HG02571 (cell line): ENCODE data around the gene LSAMP.

Source experiments
- ATAC-seq: cut with Tn5 transposase; IDR thresholded peaks from one replicate; pipeline ENCODE4 v1.9.1; 2021; ENCODE audit warnings: mild to moderate bottlenecking, moderate library complexity; ENCODE audit not compliant: unreplicated experiment

The LSAMP gene

DNA sequence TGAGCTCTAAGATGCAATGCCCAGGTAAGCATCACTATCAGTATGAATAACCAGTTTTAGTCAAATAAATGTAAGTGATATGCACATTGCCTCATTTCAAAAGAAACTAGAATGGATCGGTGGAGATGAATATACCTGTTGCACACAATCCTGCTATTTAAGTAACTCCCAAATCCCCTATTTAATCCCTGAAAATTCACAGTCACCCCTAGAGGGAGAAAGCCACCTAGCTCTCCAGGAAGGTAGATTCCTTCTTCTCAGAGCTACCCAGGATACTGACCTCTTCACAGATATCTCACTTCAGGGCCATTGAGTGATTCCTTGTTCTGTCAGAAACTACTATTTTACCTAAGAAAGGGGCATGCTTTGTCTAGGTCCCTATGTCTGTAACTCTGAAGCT lies 11.7 kb downstream of the LSAMP start:
- ATAC-seq = no peak

DNA sequence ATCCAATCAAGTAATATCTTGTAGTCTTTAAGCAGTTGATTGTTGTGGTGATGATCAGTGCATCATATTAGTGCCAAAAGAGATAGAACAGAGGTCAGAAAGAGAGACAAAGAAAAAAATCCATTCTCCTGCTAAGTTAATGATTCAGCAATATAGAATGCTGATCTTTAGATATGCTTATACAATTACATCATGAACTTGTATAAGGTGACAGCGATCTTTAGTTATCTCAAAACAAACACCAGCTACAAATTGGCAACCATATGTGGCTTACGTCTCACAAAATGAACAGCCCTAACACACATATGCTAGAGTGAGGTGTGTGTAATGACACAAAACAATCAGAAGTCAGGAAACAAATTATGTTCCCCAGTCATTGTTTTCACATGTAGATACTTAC lies 12.5 kb downstream of the LSAMP start:
- ATAC-seq = no peak

DNA sequence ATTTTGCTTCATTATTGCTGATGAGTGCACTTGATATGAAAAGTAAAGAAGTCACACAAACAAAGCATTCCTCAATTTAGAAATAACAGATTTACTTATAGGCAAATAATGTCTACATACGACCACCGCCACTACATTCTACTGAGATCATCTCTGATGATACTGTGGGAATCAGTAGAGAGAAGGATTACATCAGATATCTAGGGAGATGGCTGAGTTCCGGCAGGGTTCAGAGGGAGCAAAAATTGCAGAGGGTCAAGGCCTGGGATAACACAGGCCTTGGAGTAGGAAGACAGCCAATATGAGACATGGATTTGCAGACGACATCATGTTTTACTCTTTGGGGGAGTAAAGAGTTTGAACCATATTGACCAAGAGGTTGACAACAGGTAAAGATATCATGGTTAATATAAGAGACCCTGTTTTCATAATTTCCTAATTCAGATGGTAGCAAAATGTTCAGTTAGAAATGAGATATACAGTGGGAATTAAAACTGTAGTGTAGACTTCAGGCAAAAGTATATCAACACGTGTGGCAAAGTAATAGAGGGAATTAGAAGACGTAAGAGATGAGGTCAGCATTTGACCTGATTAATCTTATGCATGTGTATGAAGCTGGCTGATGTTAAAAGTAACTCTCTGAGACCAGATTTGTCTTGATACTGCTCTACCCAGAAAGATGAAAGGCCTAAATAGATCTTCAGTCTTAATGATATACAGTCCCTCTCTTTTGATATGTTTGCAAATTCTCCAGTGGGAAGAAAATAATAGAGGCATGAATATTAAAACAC lies 15.6 kb downstream of the LSAMP start:
- ATAC-seq = no peak

DNA sequence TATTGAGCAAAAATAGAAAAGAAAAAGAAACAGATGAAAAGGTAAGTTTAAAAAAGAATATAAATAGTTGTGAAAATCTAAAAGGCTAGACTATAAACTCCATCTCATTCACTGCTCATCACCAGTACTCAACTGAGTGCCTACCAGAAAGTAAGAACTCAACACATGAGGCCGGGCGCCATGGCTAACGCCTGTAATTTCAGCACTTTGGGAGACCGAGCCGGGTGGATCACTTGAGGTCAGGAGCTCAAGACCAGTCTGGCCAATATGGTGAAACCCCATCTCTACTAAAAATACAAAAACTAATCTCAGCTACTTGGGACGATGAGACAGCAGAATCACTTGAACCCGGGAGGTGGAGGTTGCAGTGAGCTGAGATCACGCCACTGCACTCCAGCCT lies 19.3 kb downstream of the LSAMP start:
- ATAC-seq = no peak

DNA sequence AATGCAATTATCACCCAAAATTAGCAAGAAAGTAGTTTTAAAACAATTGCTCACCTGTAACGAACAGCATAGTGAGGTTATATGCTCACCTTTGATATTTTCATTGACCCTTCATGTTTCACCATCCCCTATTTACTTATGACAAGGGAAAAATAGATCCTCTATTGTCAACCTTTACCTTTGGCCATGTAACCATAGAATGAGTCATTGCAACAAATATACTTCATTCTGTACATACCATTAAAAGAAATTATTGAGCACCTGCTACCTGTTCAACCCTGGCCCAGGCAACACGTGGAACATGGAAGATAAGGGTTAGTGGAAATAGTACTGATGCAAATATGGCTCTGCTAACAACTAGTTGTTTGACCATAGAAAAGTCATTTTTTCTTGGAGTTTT lies 20.2 kb downstream of the LSAMP start:
- no peak for ATAC-seq

DNA sequence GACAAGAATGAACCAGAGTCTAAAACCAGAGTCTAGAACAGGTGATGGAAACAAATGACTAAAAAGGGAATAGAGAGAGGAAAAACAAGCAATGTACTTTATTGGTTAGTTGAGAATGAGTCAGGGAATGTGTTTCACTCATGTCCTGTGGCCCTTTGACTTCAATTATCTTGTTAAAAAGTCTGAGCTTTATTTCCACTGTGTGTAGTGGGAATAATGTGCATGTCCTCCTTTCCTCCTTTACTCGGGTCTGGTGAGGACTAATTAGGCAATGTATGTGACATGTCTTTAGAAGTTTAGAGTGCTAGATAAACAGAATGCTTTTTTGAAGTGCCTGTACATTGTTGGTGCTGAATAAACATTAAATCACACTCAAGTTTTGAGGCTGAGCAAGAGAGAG lies 21.3 kb downstream of the LSAMP start:
- no peak for ATAC-seq

DNA sequence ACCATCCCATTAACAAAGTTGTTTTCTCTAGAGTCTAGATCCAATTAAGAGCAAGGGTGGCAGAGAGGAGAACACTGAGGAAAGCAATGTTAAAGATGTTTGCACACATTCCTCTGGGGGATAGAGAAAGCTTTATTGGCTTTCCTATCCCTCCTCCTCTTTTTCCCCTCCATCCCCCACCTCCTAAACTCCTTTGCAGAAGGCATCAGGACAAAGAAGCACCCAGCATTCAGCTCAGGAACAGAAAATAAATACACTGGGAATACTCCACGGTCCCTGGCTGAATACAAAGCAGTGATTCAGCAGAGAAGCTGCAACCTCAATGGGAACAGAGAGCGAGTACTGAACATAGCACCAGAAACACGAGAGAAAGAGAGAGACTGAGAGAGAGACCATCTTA lies 21.9 kb downstream of the LSAMP start:
- ATAC-seq = no peak

DNA sequence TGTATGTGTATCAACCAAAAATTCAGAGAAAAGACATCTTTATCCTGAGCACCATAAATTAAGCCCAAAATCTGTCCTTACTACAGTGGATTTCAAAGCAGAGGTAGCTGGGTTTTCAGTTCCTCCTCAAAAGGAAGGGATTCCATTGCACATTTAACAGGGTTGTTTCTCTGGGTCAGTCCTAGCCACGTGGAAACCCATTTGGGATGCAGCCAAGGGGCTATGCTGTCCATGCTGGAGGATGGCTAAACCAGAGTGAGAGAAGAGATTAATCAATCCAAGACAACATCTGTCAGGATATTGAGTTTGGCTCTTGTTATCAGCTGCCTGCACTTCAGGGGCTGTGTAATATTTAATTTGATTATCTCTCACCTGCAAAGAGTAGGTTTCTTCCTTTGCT lies 28.1 kb downstream of the LSAMP start:
- ATAC-seq = no peak

DNA sequence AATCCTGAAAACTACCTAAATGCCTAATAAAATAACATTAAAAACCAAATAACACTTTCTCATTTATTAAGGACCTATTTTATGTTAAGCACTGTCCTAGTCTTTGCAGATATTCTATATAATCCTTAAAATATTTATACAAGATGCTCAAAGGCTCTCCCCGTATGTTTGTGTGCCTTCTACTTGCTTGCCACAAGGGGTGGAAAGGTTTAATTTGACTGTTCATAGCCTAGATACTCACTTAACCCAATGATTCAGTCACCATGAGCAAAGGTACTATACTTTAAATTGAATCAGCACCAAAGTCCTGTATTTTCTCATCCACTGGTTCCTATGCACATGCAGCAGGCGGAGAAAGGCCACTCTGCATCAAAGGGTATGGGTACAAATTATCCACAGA lies 32.0 kb downstream of the LSAMP start:
- no peak for ATAC-seq

DNA sequence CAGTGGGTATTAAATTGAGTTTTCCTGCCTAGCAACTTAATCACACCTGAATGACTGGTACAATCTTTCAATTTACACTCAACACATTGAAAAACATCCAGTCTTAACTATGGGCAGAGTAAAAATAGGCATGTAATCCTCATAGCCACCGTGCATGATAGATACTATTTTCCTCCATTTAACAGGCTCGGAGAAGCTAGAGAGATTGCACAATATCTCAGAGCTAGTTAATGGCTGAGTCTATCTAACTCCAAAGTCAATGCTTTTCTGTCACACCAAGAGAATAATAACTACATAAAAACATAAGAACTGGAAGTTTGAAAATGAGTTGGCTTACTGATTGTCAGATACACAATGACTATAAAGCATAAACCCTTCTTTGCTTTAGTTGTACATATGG lies 36.8 kb downstream of the LSAMP start:
- no peak for ATAC-seq

DNA sequence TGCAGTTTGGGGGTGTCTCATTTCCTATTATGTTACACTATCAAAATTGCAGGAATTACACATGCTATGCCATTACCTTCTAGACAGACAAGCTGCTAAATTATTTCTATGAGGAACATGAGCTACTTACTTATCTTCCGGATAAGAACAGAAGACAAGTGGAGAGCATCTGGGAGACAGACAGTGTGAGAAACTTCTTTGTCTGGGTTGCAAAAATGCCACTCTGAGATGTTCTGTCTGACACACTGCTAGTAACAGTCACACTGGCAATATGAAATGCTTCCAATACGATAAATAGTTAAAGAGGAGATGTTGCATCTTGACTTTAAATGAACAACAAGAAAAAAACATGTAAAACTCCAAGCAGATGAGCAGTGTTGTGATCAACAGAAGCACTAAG lies 40.1 kb downstream of the LSAMP start:
- no peak for ATAC-seq

DNA sequence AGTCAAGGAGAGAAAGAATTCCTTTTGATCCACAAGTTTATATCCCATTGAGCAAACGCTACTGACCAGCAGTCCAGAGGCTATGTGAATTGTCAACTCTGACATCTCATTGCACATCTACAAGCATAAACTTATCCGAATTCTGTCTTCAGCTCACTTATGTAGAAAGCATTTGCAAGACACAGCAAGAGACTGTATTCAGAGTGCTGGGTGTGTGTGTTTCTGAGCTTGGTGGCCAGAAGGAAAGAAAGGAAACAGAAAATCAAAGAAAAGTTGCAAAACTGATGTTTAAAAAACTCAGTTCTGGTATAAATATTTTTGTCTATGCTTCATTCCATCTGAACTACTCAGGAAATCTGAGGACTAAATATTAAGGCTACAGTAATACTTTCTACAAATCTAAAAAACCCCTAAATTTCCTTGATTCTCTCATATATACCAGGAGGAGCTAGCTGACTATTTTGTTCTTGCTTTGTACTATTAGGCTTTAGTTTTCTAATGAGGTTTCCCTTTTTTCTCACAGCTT lies 45.5 kb downstream of the LSAMP start:
- ATAC-seq = no peak

DNA sequence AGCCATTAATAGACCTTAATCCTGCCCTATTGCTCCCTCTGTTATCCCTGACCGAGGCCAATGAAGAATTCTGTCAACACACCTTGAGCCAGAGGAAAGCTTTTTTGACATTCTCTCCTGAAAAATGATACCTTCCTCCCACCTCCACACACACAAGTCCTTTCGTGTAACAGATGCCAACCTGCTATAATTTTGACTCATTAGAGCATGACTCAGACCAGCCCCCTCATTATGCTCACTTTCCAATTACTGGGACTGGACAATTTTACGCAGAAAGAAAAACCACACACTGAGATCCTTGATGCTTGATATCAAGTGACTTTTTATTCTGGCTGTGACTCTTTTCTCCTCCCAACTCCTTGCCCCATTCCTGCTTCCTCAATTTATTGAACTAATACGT lies 50.9 kb downstream of the LSAMP start:
- ATAC-seq = no peak

DNA sequence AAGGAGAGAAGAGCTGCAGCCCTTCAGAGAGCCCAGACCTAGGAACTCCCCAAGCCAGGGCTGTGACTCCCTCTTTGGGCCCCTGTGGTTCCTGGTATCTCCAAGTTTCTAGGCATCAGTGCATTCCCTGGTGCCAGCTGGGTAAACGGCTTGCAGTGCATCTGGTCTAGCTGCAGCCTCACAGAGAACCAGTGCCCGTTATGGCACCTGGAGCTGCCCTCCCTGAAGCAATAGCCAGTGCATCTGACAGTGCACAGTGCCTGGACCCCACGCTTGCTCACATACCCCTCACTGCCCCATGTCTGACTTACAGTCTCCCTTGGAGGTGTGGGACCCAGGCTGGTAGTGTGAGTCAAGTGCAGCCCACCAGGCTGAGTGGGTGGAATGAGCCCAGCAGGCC lies 52.1 kb downstream of the LSAMP start:
- no peak for ATAC-seq

DNA sequence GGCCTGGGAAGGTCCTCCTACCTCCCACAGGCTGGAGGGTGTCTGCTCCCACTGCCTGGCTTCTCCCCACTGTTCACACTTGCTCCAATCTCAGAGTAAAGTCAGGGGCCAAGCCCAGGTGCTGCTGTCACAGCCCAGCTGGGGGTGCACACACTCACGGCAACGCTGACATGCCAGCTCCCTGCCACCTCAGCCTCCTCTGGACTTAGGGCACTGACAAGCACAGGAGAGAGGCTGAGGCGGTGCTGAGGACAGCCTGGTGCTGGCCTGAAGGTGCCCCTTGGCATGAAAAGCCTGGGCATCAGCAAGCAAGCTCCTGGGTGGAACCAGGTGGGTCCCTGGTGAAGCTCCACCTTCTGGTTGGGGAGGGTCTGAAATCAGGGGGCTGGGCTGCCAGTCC lies 53.0 kb downstream of the LSAMP start:
- ATAC-seq = no peak

DNA sequence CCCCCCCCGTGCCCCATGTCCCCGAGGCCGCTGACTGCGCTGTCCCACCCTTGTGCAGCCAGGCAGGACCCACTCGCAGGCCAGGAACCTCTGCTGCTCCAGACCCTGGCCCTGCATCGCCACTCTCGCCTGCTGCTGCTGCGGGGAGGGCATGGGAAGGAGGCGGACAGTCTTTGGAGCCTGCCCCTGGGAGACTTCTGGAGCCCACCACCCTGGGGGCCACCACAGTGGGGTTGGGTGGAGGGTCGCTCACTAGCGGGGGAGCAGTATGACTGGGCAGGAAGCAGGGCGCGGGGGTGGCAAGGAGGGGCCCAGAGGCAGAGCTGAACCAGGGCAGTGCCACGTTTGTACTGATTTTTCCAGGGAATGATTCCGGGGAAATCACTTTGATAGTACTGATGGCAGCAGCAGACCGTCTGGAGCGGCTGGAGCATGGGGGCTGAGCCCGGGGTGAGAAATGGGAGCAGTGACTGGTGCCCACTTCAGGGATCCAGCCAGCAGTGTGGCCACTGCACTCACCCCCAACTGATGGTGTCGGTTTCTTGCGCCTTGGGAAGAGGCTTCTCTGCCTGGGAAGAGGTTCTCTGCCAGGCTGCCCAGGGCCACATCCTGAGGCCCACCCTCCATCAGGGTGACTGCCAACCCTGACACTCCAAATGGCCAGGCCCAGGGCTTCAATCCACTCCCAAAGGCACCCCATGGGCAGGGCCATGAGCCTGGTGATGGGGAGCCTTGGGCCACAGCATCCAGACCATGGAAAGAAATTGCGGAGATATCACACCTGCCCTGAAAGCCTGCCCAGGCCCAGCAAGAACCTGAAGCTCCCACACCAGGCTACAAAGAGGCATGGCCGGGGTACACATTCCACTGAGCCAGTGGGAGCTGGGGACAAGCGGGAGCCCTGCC lies 53.7 kb downstream of the LSAMP start:
- no peak for ATAC-seq

DNA sequence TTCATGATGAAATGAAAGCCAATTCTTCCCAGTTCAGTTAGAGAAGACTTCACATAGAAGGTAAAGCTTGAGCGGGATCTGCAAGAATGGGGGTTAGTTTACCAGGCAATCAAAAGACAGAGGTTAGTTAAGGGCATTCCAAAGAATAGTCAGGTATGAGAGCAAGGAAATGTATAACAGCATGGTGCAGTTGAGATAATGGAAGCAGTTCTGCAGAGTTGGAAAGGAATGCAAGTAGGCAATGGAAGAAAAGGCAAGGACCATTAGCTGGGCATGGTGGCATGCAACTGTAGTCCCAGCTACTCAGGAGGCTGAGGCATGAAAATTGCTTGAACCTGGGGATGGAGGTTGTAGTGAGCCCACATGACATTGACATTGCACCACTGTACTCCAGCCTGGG lies 55.0 kb downstream of the LSAMP start:
- no peak for ATAC-seq

DNA sequence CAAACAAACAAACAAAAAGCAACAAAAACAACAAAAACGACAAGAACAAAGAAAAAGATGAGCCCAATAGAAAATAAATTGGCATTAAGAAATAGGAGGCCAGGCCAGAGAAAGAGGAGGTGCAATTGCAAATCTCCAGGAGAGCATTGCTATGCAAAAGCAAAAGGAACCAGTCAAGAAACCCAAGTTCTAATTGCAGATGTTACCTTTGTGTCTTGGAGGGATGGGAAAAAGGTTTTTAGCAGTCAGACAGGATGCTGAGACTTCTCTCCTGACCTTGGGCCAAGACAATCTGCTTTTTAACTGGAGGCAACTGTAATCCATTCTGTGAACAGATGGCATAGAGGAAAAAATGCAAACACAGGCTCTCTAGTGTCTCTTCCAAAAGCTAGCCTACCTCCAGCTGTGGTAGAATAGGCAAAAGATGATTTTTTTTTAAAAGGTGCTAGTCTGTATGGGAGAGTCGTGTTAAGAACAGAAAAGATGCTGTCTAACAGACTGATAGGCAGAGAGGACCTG lies 56.4 kb downstream of the LSAMP start:
- no peak for ATAC-seq

DNA sequence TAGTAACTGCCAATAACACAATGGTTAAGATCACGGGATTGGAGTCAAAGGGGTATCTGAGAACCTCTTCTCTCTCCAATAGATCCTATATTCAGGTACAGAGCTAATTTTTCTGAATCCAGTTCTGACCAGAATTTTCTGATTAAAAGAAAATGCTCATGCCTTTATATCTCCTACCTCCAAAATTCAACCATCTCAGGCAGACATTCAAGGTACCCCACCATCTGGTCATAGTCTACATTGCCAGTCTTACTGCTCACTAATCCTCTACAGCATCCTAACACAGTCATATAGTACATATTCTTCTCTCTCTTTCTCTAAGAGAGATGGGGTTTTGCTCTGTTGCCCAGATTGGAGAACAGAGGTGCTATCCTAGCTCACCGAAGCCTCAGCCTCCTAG lies 59.1 kb downstream of the LSAMP start:
- no peak for ATAC-seq

DNA sequence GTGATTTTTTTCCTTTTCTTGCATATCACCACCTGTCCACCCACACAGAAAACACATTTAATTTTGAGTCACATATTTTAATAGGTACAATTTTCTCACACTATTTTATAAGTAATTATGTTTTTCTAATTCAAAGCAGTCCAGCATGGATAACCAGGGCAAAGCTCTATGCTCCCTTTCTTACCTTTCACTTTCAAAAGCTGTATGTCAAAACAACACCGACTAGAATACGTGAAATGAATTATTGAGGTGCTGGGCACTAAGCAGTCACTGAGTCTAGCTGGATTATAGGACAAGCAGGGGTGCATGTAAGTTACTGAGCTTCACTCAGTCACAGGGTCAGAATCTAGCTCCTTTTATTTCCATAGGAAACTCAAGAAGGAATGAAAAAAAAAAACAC lies 60.6 kb downstream of the LSAMP start:
- no peak for ATAC-seq

DNA sequence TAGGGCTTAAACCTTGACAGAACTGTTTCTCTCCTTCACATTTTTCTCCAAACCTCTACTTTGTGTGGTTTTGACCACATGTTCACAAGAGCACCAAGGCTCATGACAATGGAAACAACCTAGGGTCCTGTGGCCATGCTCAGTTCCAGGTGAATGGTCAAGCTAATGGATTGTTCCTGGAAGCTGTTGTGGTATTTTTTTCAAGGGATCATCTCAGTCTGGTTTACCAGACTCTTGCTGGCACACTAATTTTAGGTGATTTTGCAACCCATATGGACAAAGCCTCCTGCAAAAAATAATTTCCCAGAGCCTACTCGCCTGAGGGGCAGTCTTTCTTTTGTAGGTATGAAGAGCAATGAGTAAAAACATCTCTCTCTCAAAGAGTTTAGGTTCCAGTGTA lies 67.2 kb downstream of the LSAMP start:
- no peak for ATAC-seq

DNA sequence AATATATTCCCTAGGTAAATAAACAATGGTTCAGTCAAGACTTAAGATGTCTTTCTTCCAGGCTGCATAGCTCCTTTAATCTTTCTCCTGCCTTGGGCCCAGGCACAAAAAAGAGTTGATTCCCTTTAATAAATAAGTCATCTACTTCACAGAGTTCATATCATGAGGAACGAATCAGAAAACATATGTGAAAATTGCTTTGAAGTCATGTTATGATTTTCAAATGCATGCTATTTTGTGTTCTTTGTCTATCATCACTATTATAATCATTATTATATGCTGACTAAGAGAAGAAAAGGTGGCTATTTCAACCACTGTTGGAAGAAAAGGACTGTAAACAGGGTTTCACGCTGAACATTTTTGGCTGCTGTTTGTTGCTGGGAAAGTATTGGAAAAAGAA lies 70.4 kb downstream of the LSAMP start:
- no peak for ATAC-seq
